ENCODE measurements around the gene CDK5R1.

CDK5R1 gene

DNA sequence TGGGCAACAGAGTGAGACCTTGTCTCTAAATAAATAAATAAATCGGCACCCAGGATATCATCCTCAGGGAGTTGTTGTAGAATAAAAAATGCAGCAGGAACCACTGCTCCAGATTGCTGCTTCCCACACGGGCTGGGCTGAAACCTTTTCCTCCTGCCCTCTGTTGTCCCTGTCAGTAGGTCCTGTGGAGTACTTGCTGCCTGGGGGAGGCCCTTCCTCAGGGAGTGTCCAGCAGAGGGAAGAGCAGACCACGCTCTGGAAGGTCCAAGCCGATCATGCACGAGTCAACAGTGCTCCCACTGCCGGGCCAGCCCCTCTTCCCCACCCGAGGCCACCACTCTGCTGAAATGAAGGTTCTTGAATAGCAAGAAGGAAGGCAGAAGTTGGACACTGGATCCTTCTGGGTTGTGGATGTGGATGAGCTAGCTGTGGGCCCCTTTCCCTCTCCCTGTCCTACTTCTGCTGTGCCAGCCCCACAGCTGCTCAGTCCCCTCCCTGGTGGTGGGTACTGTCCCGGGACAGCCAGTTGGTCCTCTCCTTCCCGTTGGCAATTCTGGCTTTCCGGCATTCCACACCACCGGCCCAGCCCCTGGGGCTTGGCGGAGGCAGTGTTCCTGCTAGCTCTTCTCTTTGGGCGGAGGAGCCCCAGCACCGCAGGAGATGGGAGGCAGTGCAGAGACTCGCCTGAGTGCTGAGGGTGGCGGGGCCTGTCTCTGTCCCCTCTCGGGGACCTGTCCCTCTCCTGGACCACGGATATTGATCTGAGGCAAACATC, 10.8 kb downstream of the CDK5R1 start:
- H3K27me3 ChIP-seq (ENCODE audit: control insufficient read depth, insufficient read depth, low read length): no peaks in the 10 kb centered on the region
- no peaks in the 10 kb centered on the region for H3K36me3 ChIP-seq (ENCODE audit: control insufficient read depth, insufficient read depth, low read length)
- no peak overlapping the region for H3K4me3 ChIP-seq (ENCODE audit: low read length)
- no peak overlapping the region for H3K27ac ChIP-seq (ENCODE audit: low read depth, low read length)
- H3K9ac ChIP-seq (ENCODE audit: low read length): no peak overlapping the region
- no peaks in the 10 kb centered on the region for H3K4me1 ChIP-seq (ENCODE audit: control insufficient read depth, insufficient read depth, low read length)

DNA sequence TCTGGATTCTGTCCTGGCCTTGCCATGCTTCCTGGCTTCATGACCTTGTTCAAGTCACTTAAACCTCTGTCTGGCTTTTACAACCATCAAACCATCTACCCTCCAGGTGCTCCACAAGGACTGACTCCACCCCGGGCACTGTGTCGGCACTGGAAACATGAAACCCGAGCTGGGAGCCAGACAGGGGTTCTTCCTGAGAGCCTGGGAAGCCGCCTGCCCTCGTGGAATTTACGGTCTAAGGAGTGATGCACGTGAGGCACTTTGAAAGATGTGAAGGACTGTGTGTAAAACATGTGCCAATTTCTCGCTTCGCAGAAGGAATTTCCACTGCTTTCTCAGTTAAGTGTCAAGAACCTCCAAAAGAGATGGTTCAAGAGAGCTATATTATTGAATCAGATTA, 11.6 kb downstream of the CDK5R1 start:
- no peaks in the 10 kb centered on the region for H3K27me3 ChIP-seq (ENCODE audit: control insufficient read depth, insufficient read depth, low read length)
- no peak overlapping the region for H3K27ac ChIP-seq (ENCODE audit: low read depth, low read length)
- H3K4me3 ChIP-seq (ENCODE audit: low read length): no peak overlapping the region
- H3K9ac ChIP-seq (ENCODE audit: low read length): no peak overlapping the region
- H3K36me3 ChIP-seq (ENCODE audit: control insufficient read depth, insufficient read depth, low read length): no peaks in the 10 kb centered on the region
- H3K4me1 ChIP-seq (ENCODE audit: control insufficient read depth, insufficient read depth, low read length): no peaks in the 10 kb centered on the region

DNA sequence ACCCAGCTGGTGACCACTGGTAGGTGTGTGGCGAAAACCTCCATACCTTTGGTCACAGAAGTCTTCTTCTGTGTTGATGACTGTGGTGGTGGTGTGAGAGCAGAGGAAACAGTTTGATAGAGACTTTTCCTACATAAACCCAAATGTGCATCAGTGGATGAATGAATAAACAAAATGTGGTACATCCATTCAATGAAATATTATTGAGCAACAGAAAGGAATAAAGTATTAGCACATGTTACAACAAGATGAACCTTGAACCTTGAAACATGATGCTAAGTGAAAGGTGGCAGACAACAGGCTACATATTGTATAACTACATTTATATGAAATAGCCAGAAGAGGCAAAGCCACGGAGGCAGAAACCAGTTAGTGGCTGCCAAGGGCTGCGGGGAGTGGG, 15.2 kb downstream of the CDK5R1 start:
- no peak overlapping the region for H3K9ac ChIP-seq (ENCODE audit: low read length)
- H3K27me3 ChIP-seq (ENCODE audit: control insufficient read depth, insufficient read depth, low read length): no peaks in the 10 kb centered on the region
- no peak overlapping the region for H3K27ac ChIP-seq (ENCODE audit: low read depth, low read length)
- H3K4me3 ChIP-seq (ENCODE audit: low read length): no peak overlapping the region
- H3K4me1 ChIP-seq (ENCODE audit: control insufficient read depth, insufficient read depth, low read length): no peaks in the 10 kb centered on the region
- H3K36me3 ChIP-seq (ENCODE audit: control insufficient read depth, insufficient read depth, low read length): no peaks in the 10 kb centered on the region

DNA sequence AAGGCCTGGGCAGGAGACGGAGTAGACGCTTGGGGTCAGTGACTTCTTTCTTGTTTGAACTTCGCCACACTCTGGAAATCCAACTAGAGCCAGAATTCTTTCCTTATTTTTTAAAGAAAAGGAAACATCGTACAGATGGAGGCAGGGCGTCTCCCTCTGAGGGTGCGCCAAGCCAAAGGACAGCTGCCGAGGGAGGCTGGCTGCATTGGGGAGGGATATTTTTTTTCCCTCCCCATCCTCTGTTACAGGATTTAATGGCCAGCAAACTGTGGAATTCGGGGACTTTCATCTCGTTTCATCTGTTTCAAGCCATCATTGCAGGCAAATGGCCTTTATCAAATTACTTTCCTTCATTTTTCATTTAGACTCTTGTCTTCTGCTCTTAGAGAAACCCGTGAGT, 15.9 kb downstream of the CDK5R1 start:
- no peaks in the 10 kb centered on the region for H3K4me1 ChIP-seq (ENCODE audit: control insufficient read depth, insufficient read depth, low read length)
- H3K4me3 ChIP-seq (ENCODE audit: low read length): no peak overlapping the region
- H3K27ac ChIP-seq (ENCODE audit: low read depth, low read length): no peak overlapping the region

DNA sequence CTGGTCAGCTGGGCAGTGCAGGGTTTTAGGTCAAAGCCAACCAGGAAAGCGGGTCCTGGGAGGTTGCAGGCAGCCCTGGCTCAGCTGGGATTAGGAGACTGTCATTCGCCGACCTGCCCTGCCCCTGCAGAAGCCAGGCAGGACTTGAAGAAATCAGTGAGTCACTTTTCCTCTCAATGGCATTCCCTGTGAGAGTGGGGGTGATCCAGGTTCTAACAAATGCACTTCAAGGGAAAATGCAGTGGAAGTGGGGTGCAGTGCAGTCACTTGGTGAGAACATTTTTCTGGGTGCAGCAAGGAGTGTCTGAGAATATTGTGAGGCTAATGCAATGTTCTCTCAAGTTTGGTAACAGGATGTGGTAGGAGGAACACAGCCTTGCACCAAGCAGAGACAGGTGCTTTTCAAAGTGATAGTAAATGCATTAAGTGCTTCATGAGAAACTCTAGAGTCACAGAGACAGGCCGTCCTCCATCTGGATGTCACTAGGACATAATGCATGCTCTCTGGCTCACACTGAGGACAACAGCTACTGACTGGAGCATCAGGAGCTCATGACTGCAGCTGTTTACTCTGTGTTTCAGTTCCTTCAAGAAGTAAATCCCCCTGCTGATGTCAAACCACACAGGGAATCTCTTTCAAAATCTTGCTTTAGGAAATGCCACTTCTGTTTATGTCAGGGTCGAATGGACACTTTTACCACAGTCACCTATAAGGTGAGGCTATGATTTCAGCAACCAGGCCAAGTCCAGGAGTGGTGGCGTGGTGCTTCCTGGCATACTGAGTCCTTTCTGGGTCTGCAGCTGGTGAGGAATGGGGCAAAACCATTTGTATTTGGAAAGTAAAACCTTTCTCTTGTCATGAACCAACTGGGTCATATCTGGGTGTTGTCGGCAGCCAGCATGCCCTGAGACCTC, 16.7 kb downstream of the CDK5R1 start:
- H3K27ac ChIP-seq (ENCODE audit: low read depth, low read length): no peak overlapping the region
- no peak overlapping the region for H3K4me3 ChIP-seq (ENCODE audit: low read length)
- no peak overlapping the region for H3K9ac ChIP-seq (ENCODE audit: low read length)
- H3K27me3 ChIP-seq (ENCODE audit: control insufficient read depth, insufficient read depth, low read length): no peaks in the 10 kb centered on the region
- no peaks in the 10 kb centered on the region for H3K4me1 ChIP-seq (ENCODE audit: control insufficient read depth, insufficient read depth, low read length)
- H3K36me3 ChIP-seq (ENCODE audit: control insufficient read depth, insufficient read depth, low read length): no peaks in the 10 kb centered on the region

More for the DNA sequence above, 15.9 kb downstream of the CDK5R1 start:
- H3K9ac ChIP-seq (ENCODE audit: low read length): no peak overlapping the region
- H3K27me3 ChIP-seq (ENCODE audit: control insufficient read depth, insufficient read depth, low read length): no peaks in the 10 kb centered on the region
- H3K36me3 ChIP-seq (ENCODE audit: control insufficient read depth, insufficient read depth, low read length): no peaks in the 10 kb centered on the region

DNA sequence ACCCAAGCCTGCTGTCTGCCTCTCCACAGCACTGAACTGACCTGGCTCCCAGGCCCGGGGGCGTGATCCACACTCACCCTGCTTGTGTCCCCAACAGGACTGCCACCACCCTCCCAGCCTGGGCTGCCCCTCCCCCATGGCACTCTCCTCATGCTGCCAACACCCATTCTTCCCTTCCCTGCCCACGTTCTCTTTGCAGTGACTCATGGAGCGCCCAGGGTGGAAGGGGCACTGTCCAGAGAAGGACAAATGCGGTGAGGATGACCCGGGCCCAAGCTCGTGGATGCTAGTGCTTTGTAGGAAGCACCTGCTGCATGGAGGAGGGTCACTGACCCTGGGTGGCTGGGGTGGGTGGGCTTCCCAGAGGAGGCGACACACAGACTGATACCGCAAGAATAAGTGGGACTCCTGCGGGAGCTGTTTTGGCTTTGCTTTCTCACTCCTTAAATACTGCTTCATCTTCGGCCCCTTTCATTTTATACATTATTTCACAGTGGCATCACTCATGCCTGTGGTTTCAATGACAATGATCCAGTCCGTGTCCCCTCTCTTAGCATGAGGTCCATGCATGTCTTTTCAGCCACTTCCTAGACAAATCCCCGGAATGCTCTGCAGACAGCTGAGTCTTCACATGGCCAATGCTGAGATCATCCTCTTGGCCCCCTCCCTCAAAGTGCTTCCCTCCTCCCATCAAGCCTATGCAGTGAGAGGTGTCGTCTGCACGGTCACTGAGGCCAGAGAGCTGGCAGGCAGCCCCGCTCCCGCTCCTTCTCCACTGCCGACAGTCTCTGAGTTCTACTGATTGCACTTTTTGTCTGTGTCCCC, 17.6 kb downstream of the CDK5R1 start:
- Histone ChIP-seq H3K27me3 (ENCODE audit: control insufficient read depth, insufficient read depth, low read length) (no peaks in the 10 kb centered on the region), H3K9ac (ENCODE audit: low read length) (no peak overlapping the region), H3K4me1 (ENCODE audit: control insufficient read depth, insufficient read depth, low read length) (no peaks in the 10 kb centered on the region)

DNA sequence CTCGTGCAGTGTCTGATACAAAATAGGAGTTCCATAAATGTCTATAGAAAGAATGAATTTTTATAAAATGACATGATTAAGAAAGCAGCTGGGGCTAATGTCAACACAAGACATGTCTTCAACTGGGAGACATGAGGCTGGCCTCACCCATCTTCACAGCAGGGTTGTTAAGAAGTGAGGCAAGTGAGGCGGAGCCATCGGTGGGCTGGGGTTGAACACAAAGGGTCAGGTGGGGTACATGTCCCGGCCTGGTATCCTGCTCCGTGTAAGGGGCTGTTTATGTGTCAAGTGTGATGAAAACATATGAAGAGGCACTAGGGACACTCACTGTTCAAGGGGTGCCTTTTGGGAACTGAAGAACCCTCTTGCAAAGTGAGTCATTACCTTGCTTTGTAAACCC, 22.1 kb downstream of the CDK5R1 start:
- Histone ChIP-seq H3K27me3 (ENCODE audit: control insufficient read depth, insufficient read depth, low read length) (no peaks in the 10 kb centered on the region), H3K9ac (ENCODE audit: low read length) (no peak overlapping the region), H3K27ac (ENCODE audit: low read depth, low read length) (no peak overlapping the region), H3K36me3 (ENCODE audit: control insufficient read depth, insufficient read depth, low read length) (no peaks in the 10 kb centered on the region), H3K4me3 (ENCODE audit: low read length) (no peak overlapping the region), H3K4me1 (ENCODE audit: control insufficient read depth, insufficient read depth, low read length) (no peaks in the 10 kb centered on the region)

More for the DNA sequence above, 17.6 kb downstream of the CDK5R1 start:
- H3K4me3 ChIP-seq (ENCODE audit: low read length): no peak overlapping the region
- H3K27ac ChIP-seq (ENCODE audit: low read depth, low read length): no peak overlapping the region
- H3K36me3 ChIP-seq (ENCODE audit: control insufficient read depth, insufficient read depth, low read length): no peaks in the 10 kb centered on the region

DNA sequence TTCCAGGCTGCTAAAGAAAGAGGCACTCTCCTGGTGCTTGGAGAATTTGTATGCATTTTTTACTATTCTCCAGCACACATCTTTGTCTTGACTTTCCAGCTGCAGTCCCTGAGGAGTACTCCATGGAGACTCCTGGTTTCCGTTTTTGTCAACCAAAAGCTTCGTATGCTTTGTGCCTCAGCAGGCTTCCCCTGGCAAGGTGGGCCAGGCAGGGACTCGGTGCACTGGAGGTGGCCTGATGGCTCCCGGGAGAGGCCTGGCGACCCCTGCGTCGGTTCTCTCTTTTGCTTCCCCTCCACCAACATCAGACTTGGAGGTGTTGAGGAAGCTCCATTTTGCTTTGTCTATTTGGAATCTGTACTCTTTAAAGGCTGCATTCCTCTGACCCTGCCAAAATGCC, 23.7 kb downstream of the CDK5R1 start:
- Histone ChIP-seq H3K4me1 (ENCODE audit: control insufficient read depth, insufficient read depth, low read length) (no peaks in the 10 kb centered on the region), H3K36me3 (ENCODE audit: control insufficient read depth, insufficient read depth, low read length) (no peaks in the 10 kb centered on the region)

DNA sequence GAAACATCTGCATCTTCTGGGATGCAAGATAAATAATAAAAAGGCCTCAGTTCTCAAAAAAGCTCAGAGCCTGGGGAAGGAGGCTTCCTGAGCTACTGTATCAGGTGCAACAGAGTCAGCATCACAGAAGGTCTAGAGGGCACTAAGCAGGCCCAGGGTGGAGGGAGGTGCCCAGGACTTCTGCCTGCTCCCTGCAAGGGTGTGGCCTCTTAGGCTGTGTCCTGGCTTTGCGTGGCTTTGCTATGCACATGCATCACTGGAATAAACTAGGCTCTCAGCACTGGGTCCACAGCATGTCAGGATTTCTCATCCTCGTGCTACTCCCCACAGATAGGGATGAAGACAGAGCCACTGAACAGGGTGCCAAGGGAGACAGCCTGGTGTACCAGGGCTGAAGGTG, 25.5 kb downstream of the CDK5R1 start:
- no peak overlapping the region for H3K27ac ChIP-seq (ENCODE audit: low read depth, low read length)
- no peaks in the 10 kb centered on the region for H3K27me3 ChIP-seq (ENCODE audit: control insufficient read depth, insufficient read depth, low read length)
- no peak overlapping the region for H3K4me3 ChIP-seq (ENCODE audit: low read length)
- H3K4me1 ChIP-seq (ENCODE audit: control insufficient read depth, insufficient read depth, low read length): no peaks in the 10 kb centered on the region
- H3K36me3 ChIP-seq (ENCODE audit: control insufficient read depth, insufficient read depth, low read length): no peaks in the 10 kb centered on the region
- no peak overlapping the region for H3K9ac ChIP-seq (ENCODE audit: low read length)

More for the DNA sequence above, 23.7 kb downstream of the CDK5R1 start:
- Histone ChIP-seq H3K4me3 (ENCODE audit: low read length) (no peak overlapping the region), H3K9ac (ENCODE audit: low read length) (no peak overlapping the region), H3K27me3 (ENCODE audit: control insufficient read depth, insufficient read depth, low read length) (no peaks in the 10 kb centered on the region), H3K27ac (ENCODE audit: low read depth, low read length) (no peak overlapping the region)

DNA sequence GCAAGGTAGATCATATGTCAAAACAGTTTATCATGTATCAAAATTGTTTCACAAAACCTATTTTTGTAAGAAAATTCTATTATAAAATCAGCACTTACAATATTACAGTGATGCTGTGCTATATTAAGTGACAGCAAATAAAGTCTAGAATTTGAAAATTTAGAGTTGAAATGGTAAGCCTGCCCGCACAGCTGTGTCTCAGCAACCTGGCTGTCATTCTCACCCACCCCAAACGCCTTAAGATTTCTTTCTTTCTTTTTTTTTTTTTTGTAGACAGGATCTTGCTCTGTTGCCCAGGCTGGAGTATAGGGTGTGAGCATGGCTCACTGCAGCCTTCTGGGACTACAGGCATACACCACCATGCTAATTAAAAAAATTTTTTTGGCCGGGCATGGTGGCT, 26.8 kb downstream of the CDK5R1 start:
- no peak overlapping the region for H3K9ac ChIP-seq (ENCODE audit: low read length)
- no peaks in the 10 kb centered on the region for H3K36me3 ChIP-seq (ENCODE audit: control insufficient read depth, insufficient read depth, low read length)
- H3K27ac ChIP-seq (ENCODE audit: low read depth, low read length): no peak overlapping the region
- H3K4me3 ChIP-seq (ENCODE audit: low read length): no peak overlapping the region
- no peaks in the 10 kb centered on the region for H3K27me3 ChIP-seq (ENCODE audit: control insufficient read depth, insufficient read depth, low read length)
- no peaks in the 10 kb centered on the region for H3K4me1 ChIP-seq (ENCODE audit: control insufficient read depth, insufficient read depth, low read length)

DNA sequence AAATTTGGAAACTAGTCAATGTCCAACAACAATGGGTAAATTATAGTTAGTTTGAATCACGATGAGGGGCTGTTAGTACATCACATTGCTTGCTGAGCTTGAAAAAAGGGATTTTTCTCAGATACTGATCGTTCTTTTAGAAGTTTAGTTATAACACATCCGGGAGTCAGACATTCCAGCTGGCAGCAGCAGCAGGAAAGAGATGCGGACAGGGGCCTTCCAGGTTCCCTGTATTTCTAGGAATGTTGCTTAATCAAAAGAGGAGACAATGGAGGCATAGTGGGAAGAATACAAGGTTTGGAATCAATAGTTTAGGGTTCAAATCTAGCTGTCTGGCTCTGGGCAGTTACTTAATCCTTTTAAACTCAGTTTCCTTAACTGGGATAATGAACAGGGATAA, 27.8 kb downstream of the CDK5R1 start:
- Histone ChIP-seq H3K27ac (ENCODE audit: low read depth, low read length) (no peak overlapping the region), H3K27me3 (ENCODE audit: control insufficient read depth, insufficient read depth, low read length) (no peaks in the 10 kb centered on the region), H3K9ac (ENCODE audit: low read length) (no peak overlapping the region), H3K36me3 (ENCODE audit: control insufficient read depth, insufficient read depth, low read length) (no peaks in the 10 kb centered on the region), H3K4me1 (ENCODE audit: control insufficient read depth, insufficient read depth, low read length) (no peaks in the 10 kb centered on the region), H3K4me3 (ENCODE audit: low read length) (no peak overlapping the region)
